HepG2 (cell line): ENCODE data around the gene KLRC2. TPM values are rescaled to one million over a fixed set of nuclear protein-coding genes. Genes with fewer than 3 reads are reported as not detected.

Source experiments
- ATAC-seq: fragments of 200-7000 bp; cut with Tn5 transposase; 3 replicates; pipeline ENCODE4 v1.9.1; 2020; ENCODE audit warnings: mild to moderate bottlenecking, moderate library complexity
- BruUV-seq: library from RNA; stranded (reverse); fragments of 400-500 nt; replicated peaks from 2 replicates; lab custom pipeline; 2021; lab: Mats Ljungman, UMichigan
- CTCF ChIA-PET: fragments of 300-600 bp; formaldehyde crosslinking; extraction: SDS; loops from one replicate; lab custom pipeline; 2021; ENCODE audit warnings: low total read pairs, inconsistent platforms, low intra/inter-chr PET ratio; lab: Yijun Ruan, JAX
- POLR2A ChIA-PET: fragments of 350-600 bp; sonication (Branson Sonifier 250); formaldehyde crosslinking; loops from one replicate; lab custom pipeline; 2020; ENCODE audit warnings: antibody characterized with exemption, inconsistent platforms; lab: Yijun Ruan, JAX
- DNase-seq: peaks from one replicate; pipeline ENCODE4 v3.0.0-alpha.2; 2015; ENCODE audit warnings: low spot score
- FAIRE-seq: peaks from 3 replicates; lab custom pipeline; 2011; peaks lifted over from hg19 to GRCh38; lab: Jason Lieb, UNC
- H2AFZ ChIP-seq: one replicate; pipeline ENCODE4 v1.6.1; 2011; ENCODE audit warnings: low read length, inconsistent platforms
- H3K27ac ChIP-seq: fragments of 300-600 bp; 3 replicates; pipeline ENCODE4 v1.8.0; 2011; ENCODE audit warnings: mixed run types, mild to moderate bottlenecking, mixed read lengths, low read length, inconsistent platforms; ENCODE audit not compliant: insufficient read depth; ENCODE audit errors: extremely low read length
- H3K27me3 ChIP-seq, 2 experiments: fragments of 200-600 bp in 1 of 2; 2 replicates in 1 of 2; 3 replicates in 1 of 2; pipeline versions ENCODE4 v1.6.0 to v1.8.0; 2011; ENCODE audit warnings: low read length in 2 of 2, mild to moderate bottlenecking in 2 of 2, moderate library complexity in 2 of 2, inconsistent platforms in 1 of 2; ENCODE audit not compliant: insufficient read depth in 2 of 2, control insufficient read depth in 1 of 2
- H3K36me3 ChIP-seq, 2 experiments: fragments of 200-600 bp in 1 of 2; replicated peaks in 1 of 2; 2 replicates in 1 of 2; 3 replicates in 1 of 2; pipeline versions ENCODE4 v1.5.1 to v1.8.0; 2011; ENCODE audit warnings: low read length in 2 of 2, inconsistent platforms in 1 of 2; ENCODE audit not compliant: insufficient read depth in 2 of 2, control insufficient read depth in 1 of 2
- H3K4me1 ChIP-seq: 2 replicates; pipeline ENCODE4 v1.5.1; 2012; ENCODE audit warnings: low read length, inconsistent platforms; ENCODE audit not compliant: insufficient read depth
- H3K4me2 ChIP-seq: 2 replicates; pipeline ENCODE4 v1.6.0; 2011; ENCODE audit warnings: low read depth, low read length, inconsistent platforms
- H3K4me3 ChIP-seq, 3 experiments: fragments of 200-600 bp in 1 of 3; sonication (generic), shearing (Covaris generic) in 1 of 3; replicated peaks in 1 of 3; 2 replicates each; pipeline ENCODE4 v1.5.1; 2011 to 2016; ENCODE audit warnings: low read length in 3 of 3, inconsistent platforms in 2 of 3, low read depth in 2 of 3, mild to moderate bottlenecking in 2 of 3, control low read depth in 1 of 3, mixed read lengths in 1 of 3; ENCODE audit not compliant: insufficient read depth in 1 of 3
- H3K79me2 ChIP-seq: one replicate; pipeline ENCODE4 v1.6.1; 2011; ENCODE audit warnings: low read length, inconsistent platforms; ENCODE audit not compliant: insufficient read depth
- H3K9ac ChIP-seq: 2 replicates; pipeline ENCODE4 v1.6.0; 2011; ENCODE audit warnings: mild to moderate bottlenecking, low read depth, low read length, inconsistent platforms; ENCODE audit not compliant: insufficient read depth
- H3K9me3 ChIP-seq: 2 replicates; pipeline ENCODE4 v1.5.1; 2012; ENCODE audit warnings: mild to moderate bottlenecking, low read length
- H4K20me1 ChIP-seq: 2 replicates; pipeline ENCODE4 v1.6.0; 2011; ENCODE audit warnings: inconsistent platforms, mild to moderate bottlenecking, low read length, moderate library complexity; ENCODE audit not compliant: insufficient read depth
- ATF7-NPFF ChIP-seq: sonication (generic); formaldehyde crosslinking; IDR thresholded peaks from 2 replicates; pipeline ENCODE4 v1.8.1; 2023; ENCODE audit warnings: mild to moderate bottlenecking, low read depth, missing genetic modification reagents, moderate library complexity
- FOXC1 ChIP-seq: sonication (generic); formaldehyde crosslinking; IDR thresholded peaks from 2 replicates; pipeline ENCODE4 v1.8.0; 2022; ENCODE audit warnings: mild to moderate bottlenecking, missing genetic modification reagents, borderline replicate concordance
- KDM1A ChIP-seq: IDR thresholded peaks from 2 replicates; pipeline ENCODE4 v1.6.1; 2016; ENCODE audit warnings: missing compliant biosample characterization
- KDM6A ChIP-seq: IDR thresholded peaks from 2 replicates; pipeline ENCODE4 v1.6.1; 2016; ENCODE audit warnings: low read depth
- MAZ ChIP-seq, 2 experiments: sonication (generic) in 1 of 2; formaldehyde crosslinking in 1 of 2; IDR thresholded peaks; 2 replicates each; pipeline versions ENCODE4 v1.5.0 to v1.6.1; 2012 to 2020; ENCODE audit warnings: low read depth in 2 of 2, mild to moderate bottlenecking in 2 of 2, borderline replicate concordance in 1 of 2, improper control_type of control experiment in 1 of 2, low read length in 1 of 2, missing genetic modification reagents in 1 of 2, moderate library complexity in 1 of 2
- NFIB ChIP-seq: sonication (generic); formaldehyde crosslinking; IDR thresholded peaks from 2 replicates; pipeline ENCODE4 v1.9.0; 2021; ENCODE audit warnings: missing genetic modification reagents, mild to moderate bottlenecking, borderline replicate concordance
- NR2C2 ChIP-seq: sonication (generic); formaldehyde crosslinking; IDR thresholded peaks from 2 replicates; pipeline ENCODE4 v1.4.0; 2020; ENCODE audit warnings: missing genetic modification reagents, mild to moderate bottlenecking, moderate library complexity, borderline replicate concordance
- ZNF121 ChIP-seq: sonication (generic); formaldehyde crosslinking; IDR thresholded peaks from 2 replicates; pipeline ENCODE4 v1.5.0; 2020; ENCODE audit warnings: mild to moderate bottlenecking, missing genetic modification reagents
- ZNF253 ChIP-seq: sonication (generic); formaldehyde crosslinking; IDR thresholded peaks from 2 replicates; pipeline ENCODE4 v1.8.0; 2022; ENCODE audit warnings: mild to moderate bottlenecking, missing genetic modification reagents, borderline replicate concordance
- ZNF263 ChIP-seq: sonication (generic); formaldehyde crosslinking; IDR thresholded peaks from 2 replicates; pipeline ENCODE4 v1.4.0; 2020; ENCODE audit warnings: missing genetic modification reagents
- ZNF674 ChIP-seq: sonication (generic); formaldehyde crosslinking; IDR thresholded peaks from 2 replicates; pipeline ENCODE4 v1.5.0; 2020; ENCODE audit warnings: low read depth, mild to moderate bottlenecking, missing genetic modification reagents
- ZNF703 ChIP-seq: sonication (generic); formaldehyde crosslinking; IDR thresholded peaks from 2 replicates; pipeline ENCODE4 v1.5.1; 2020; ENCODE audit warnings: missing genetic modification reagents, mild to moderate bottlenecking, moderate library complexity, borderline replicate concordance
- in situ Hi-C: cut with HindIII; loops from 2 replicates; pipeline ENCODE4 v1.10.0; 2017; ENCODE audit warnings: low pct_unique_long_range_greater_than_20kb; ENCODE audit not compliant: extremely low pct_ligation_motif_present
- intact Hi-C: fragments of 100-400 bp; cut with micrococcal nuclease; formaldehyde crosslinking; loops from one replicate; pipeline ENCODE4 v1.10.0; 2022; ENCODE audit not compliant: unreplicated experiment
- polyA plus RNA-seq, 8 experiments: library from polyadenylated mRNA; depleted of rRNA in 3 of 8; stranded (reverse) in 7 of 8; unstranded in 1 of 8; fragments of >200 nt; fragmentation: Illumina TruSeq in 4 of 8; extraction: Trizol in 4 of 8; gene quantifications; 2 replicates each; pipeline versions ENCODE4 v1.2.1 to v1.2.3, GENCODE V29; 2011 to 2016; ENCODE audit warnings: low read depth in 4 of 8, missing spikeins in 1 of 8, mixed read lengths in 1 of 8; ENCODE audit not compliant: insufficient read depth in 1 of 8
- total RNA-seq, 5 experiments: library from RNA; depleted of rRNA; stranded (reverse); fragments of >200 nt; fragmentation: Illumina TruSeq; extraction: Trizol; gene quantifications; 2 replicates each; pipeline ENCODE4 v1.2.3, GENCODE V29; 2016; ENCODE audit warnings: low read depth in 1 of 5
- TF ChIP-seq, protein P1 (sequence below): sonication (generic); formaldehyde crosslinking; IDR thresholded peaks from 2 replicates; pipeline ENCODE4 v1.4.0; 2020; ENCODE audit warnings: missing genetic modification reagents
- TF ChIP-seq, protein P2 (sequence below): sonication (generic); formaldehyde crosslinking; IDR thresholded peaks from 2 replicates; pipeline ENCODE4 v1.4.0; 2020; ENCODE audit warnings: missing genetic modification reagents
- TF ChIP-seq, protein P3 (sequence below): sonication (generic); formaldehyde crosslinking; IDR thresholded peaks from 2 replicates; pipeline ENCODE4 v1.5.0; 2020; ENCODE audit warnings: missing genetic modification reagents
- TF ChIP-seq, protein P4 (sequence below): sonication (generic); formaldehyde crosslinking; IDR thresholded peaks from 2 replicates; pipeline ENCODE4 v1.4.0; 2020; ENCODE audit warnings: mild to moderate bottlenecking, missing genetic modification reagents, borderline replicate concordance
- TF ChIP-seq, protein P5 (sequence below): sonication (generic); formaldehyde crosslinking; IDR thresholded peaks from 2 replicates; pipeline ENCODE4 v1.8.1; 2023; ENCODE audit warnings: mild to moderate bottlenecking, missing genetic modification reagents, borderline replicate concordance

Gene KLRC2
- total and polyA plus RNA-seq, 2 of the 13 experiments (the other 11 are each of a cell fraction or from before 2014, with no cell fraction given) = 0.20 to 0.49 TPM

DNA sequence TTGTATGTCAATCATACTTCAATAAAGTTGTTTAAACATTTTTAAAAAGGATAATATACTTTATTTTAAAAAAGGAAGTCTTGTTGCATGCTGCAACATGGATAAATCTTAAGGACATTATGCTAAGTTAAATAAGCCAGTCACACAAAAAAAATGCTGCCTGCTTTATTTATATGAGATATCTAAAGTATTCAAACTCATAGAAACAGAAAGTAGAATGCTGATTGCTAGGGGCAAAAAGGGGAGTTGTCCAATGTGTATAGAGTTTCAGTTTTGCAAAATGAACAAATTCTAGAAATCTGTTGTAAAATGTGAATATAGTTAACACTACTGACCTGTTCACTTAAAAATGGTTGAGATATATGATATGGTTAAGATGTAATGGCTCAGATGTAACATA lies 35.0 kb downstream of the KLRC2 start:
- no peak for DNase-seq
- H4K20me1 ChIP-seq = no peaks in the 10 kb centered on the region
- POLR2A ChIA-PET = no interaction called here
- no peaks in the 10 kb centered on the region for H3K27me3 ChIP-seq
- H2AFZ ChIP-seq = no peak overlapping the region
- BruUV-seq = no TSS peak
- CTCF ChIA-PET = no interaction called here
- intact Hi-C loops = no loop called here
- no peaks in the 10 kb centered on the region for H3K79me2 ChIP-seq
- no peaks in the 10 kb centered on the region for H3K9me3 ChIP-seq
- H3K36me3 ChIP-seq = no peaks in the 10 kb centered on the region
- no peak overlapping the region for H3K4me3 ChIP-seq
- ATAC-seq = no peak
- peaks cover 5% of the 10 kb centered on the region for H3K4me1 ChIP-seq
- no peak overlapping the region for H3K4me2 ChIP-seq
- H3K27ac ChIP-seq = no peak overlapping the region
- H3K9ac ChIP-seq = no peak overlapping the region
- in situ Hi-C loops = no loop called here
- no peak for FAIRE-seq
- TF ChIP-seq MAZ (IDR thresholded peaks at IDR 0.05; ENCODE audit: borderline replicate concordance, low read depth, low read length) (no peak), MAZ (CRISPR knock-in tag; IDR thresholded peaks at IDR 0.05; ENCODE audit: low read depth) (no peak), ZNF703 (CRISPR knock-in tag) (no peak), NFIB (CRISPR knock-in tag) (no peak), KDM6A (CRISPR knock-in tag) (no peak), ZNF263 (no peak), ZNF674 (CRISPR knock-in tag) (no peak), ZNF121 (CRISPR knock-in tag) (no peak), FOXC1 (CRISPR knock-in tag) (no peak), KDM1A (no peak), NR2C2 (CRISPR knock-in tag) (no peak), ATF7-NPFF (no peak), ZNF253 (CRISPR knock-in tag) (no peak)
- TF ChIP-seq, protein P1, sequence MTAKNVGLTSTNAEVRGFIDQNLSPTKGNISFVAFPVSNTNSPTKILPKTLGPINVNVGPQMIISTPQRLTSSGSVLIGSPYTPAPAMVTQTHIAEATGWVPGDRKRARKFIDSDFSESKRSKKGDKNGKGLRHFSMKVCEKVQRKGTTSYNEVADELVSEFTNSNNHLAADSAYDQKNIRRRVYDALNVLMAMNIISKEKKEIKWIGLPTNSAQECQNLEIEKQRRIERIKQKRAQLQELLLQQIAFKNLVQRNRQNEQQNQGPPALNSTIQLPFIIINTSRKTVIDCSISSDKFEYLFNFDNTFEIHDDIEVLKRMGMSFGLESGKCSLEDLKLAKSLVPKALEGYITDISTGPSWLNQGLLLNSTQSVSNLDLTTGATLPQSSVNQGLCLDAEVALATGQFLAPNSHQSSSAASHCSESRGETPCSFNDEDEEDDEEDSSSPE (CRISPR knock-in tag) = no peak
- TF ChIP-seq, protein P2, sequence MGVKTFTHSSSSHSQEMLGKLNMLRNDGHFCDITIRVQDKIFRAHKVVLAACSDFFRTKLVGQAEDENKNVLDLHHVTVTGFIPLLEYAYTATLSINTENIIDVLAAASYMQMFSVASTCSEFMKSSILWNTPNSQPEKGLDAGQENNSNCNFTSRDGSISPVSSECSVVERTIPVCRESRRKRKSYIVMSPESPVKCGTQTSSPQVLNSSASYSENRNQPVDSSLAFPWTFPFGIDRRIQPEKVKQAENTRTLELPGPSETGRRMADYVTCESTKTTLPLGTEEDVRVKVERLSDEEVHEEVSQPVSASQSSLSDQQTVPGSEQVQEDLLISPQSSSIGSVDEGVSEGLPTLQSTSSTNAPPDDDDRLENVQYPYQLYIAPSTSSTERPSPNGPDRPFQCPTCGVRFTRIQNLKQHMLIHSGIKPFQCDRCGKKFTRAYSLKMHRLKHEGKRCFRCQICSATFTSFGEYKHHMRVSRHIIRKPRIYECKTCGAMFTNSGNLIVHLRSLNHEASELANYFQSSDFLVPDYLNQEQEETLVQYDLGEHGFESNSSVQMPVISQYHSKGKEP = no peak
- TF ChIP-seq, protein P3, sequence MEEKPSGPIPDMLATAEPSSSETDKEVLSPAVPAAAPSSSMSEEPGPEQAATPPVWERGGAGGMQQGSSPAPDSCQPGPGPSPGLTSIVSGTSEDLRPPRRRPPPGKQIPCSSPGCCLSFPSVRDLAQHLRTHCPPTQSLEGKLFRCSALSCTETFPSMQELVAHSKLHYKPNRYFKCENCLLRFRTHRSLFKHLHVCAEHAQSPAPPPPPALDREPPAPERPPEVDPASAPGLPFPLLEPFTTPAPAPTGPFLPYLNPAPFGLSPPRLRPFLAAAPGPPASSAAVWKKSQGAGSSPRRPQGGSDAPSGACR (CRISPR knock-in tag) = no peak
- TF ChIP-seq, protein P4, sequence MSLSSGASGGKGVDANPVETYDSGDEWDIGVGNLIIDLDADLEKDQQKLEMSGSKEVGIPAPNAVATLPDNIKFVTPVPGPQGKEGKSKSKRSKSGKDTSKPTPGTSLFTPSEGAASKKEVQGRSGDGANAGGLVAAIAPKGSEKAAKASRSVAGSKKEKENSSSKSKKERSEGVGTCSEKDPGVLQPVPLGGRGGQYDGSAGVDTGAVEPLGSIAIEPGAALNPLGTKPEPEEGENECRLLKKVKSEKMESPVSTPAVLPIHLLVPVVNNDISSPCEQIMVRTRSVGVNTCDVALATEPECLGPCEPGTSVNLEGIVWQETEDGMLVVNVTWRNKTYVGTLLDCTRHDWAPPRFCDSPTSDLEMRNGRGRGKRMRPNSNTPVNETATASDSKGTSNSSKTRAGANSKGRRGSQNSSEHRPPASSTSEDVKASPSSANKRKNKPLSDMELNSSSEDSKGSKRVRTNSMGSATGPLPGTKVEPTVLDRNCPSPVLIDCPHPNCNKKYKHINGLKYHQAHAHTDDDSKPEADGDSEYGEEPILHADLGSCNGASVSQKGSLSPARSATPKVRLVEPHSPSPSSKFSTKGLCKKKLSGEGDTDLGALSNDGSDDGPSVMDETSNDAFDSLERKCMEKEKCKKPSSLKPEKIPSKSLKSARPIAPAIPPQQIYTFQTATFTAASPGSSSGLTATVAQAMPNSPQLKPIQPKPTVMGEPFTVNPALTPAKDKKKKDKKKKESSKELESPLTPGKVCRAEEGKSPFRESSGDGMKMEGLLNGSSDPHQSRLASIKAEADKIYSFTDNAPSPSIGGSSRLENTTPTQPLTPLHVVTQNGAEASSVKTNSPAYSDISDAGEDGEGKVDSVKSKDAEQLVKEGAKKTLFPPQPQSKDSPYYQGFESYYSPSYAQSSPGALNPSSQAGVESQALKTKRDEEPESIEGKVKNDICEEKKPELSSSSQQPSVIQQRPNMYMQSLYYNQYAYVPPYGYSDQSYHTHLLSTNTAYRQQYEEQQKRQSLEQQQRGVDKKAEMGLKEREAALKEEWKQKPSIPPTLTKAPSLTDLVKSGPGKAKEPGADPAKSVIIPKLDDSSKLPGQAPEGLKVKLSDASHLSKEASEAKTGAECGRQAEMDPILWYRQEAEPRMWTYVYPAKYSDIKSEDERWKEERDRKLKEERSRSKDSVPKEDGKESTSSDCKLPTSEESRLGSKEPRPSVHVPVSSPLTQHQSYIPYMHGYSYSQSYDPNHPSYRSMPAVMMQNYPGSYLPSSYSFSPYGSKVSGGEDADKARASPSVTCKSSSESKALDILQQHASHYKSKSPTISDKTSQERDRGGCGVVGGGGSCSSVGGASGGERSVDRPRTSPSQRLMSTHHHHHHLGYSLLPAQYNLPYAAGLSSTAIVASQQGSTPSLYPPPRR (CRISPR knock-in tag) = no peak
- TF ChIP-seq, protein P5, sequence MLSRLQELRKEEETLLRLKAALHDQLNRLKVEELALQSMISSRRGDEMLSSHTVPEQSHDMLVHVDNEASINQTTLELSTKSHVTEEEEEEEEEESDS (CRISPR knock-in tag) = no peak
